Measurements from ENCODE around the gene NEUROG1.
A peak's percentile ranks its signal among the peaks of the same experiment; 100 is the strongest.

NEUROG1 gene

DNA sequence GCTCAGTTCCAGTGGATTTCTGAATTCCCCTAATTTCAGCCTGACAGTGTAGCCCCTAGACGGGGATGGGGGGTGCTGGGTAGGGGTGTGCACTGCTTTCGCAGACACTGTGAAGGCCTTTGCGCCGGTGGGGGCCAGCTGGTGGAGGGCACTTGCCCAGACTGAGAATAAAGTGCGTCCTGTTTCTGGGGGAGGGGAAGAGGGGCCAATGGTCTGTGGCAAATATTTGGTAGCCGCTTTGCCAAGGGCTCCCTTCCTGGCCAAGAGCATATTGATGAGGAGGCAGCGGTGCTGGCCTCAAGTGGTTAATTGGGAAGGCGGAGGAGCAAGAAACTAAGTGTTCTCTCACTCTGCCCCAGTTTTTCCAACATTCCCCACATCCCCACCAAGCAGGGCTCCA is 41.7 kb upstream of the NEUROG1 start:
- no peak overlapping the region for H3K4me3 ChIP-seq (ENCODE audit: low read depth, low read length)
- TF ChIP-seq, protein P1, sequence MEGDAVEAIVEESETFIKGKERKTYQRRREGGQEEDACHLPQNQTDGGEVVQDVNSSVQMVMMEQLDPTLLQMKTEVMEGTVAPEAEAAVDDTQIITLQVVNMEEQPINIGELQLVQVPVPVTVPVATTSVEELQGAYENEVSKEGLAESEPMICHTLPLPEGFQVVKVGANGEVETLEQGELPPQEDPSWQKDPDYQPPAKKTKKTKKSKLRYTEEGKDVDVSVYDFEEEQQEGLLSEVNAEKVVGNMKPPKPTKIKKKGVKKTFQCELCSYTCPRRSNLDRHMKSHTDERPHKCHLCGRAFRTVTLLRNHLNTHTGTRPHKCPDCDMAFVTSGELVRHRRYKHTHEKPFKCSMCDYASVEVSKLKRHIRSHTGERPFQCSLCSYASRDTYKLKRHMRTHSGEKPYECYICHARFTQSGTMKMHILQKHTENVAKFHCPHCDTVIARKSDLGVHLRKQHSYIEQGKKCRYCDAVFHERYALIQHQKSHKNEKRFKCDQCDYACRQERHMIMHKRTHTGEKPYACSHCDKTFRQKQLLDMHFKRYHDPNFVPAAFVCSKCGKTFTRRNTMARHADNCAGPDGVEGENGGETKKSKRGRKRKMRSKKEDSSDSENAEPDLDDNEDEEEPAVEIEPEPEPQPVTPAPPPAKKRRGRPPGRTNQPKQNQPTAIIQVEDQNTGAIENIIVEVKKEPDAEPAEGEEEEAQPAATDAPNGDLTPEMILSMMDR (IDR thresholded peaks at IDR 0.05; ENCODE audit: borderline replicate concordance, insufficient read depth, low read depth, low read length): no peak

DNA sequence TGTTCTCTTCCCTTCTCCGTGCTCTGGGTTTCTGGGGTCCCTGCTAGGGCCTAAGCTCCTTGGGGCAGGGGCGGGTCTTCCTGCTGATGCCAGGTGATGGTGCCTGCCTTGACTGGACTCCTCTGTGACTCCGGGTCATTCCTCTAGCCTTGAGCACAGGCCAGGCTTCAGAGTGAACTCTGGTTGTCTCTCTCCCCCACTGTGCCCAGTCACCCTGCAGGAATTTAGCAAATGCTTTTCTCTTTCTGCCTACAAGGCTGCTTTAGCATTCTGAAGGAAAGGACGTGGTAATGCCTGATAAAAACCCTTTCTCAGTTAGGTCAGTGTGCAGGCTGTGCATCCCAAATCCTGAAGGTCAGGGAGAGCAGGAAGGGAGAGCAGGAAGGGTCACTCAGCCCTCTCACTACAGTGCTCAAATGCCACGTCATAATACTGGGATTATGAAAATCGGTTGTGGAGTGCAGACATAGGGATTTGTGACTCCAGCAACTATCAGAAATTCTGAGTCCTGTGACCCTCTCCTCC is 40.4 kb upstream of the NEUROG1 start:
- TF ChIP-seq, protein P1 (IDR thresholded peaks at IDR 0.05; ENCODE audit: borderline replicate concordance, insufficient read depth, low read depth, low read length): no peak
- no peak overlapping the region for H3K4me3 ChIP-seq (ENCODE audit: low read depth, low read length)

DNA sequence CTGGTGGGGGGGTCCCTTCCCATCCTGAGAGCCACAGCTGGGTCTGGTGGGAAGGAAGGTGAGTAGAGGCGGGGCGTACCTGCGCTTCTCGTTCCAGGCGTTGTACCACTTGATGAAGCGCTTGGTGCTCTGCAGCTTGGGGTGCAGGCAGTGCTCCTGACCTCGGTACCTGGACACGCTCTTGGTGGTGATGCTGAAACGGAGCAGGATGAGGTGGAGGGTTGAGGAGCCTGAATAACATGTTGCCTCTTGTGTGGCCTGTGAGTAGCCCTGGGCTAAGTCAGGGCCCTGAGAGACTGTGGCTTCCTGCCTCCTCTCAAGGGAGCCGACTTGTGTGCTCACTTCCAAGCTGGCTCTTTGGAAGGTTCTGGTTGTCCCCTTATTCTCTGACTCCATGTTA is 38.7 kb upstream of the NEUROG1 start:
- TF ChIP-seq, protein P1 (IDR thresholded peaks at IDR 0.05; ENCODE audit: borderline replicate concordance, insufficient read depth, low read depth, low read length): no peak
- no peak overlapping the region for H3K4me3 ChIP-seq (ENCODE audit: low read depth, low read length)

DNA sequence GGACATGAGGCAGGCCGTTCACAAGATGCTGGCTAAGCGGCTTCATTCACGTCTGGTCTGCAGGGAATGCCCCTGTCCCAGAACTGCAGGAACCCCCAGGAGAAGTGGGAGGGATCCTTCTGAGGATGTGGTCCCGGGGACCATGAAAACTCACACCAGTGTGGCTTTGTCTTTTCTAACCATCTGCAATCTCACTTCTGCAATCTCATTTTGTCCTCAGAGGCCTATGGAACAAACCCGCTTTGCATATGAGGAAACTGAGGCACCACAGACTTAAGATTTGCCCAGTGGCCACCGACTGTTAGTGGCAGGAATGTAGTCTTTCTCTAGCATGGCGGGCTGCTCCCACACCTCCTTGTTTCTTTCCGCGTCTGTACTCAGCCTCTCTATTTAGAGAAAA is 36.1 kb upstream of the NEUROG1 start:
- TF ChIP-seq, protein P1 (IDR thresholded peaks at IDR 0.05; ENCODE audit: borderline replicate concordance, insufficient read depth, low read depth, low read length): no peak
- no peak overlapping the region for H3K4me3 ChIP-seq (ENCODE audit: low read depth, low read length)

DNA sequence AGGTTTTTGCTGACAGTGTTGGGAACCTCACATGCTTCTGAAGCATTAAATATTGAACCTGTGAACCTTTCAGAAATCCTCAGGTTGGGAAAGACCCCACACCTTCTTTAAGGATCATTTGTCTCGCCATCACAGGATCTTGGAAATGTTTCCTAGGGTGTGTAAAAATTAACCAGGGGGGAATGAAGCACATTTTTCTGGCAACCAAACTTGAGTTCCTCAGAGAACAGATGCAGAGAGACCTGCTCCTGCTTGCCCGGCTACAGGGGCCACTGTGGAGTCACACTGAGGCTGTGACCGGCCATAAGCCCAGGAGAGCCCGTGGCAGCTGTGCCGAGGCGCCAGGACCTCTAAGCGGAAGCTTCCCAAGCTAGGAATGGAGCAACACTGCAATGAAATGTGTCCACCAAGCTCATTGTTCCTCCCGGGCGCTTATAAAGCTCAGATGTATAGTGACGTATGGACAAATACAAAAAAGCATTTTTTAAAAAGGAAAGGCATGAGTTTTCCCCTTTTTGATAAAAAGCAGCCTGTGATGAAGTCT is 35.4 kb upstream of the NEUROG1 start:
- TF ChIP-seq, protein P1 (IDR thresholded peaks at IDR 0.05; ENCODE audit: borderline replicate concordance, insufficient read depth, low read depth, low read length): no peak
- no peak overlapping the region for H3K4me3 ChIP-seq (ENCODE audit: low read depth, low read length)

DNA sequence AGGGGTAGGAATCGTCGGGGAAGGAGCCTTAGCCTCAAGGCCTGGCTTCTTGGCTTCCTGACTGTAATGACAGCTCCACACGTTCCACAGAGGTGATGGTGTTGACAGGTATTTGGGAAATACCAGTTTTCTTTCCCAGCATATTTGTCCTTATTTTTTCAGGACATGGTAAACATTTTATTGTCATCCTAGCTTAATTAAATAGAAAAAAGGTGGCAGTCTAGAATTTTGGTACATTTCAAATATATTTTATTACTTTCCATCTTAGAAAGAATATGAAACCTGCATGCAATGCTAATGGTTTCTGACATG is 34.6 kb upstream of the NEUROG1 start:
- no peak overlapping the region for H3K4me3 ChIP-seq (ENCODE audit: low read depth, low read length)
- TF ChIP-seq, protein P1 (IDR thresholded peaks at IDR 0.05; ENCODE audit: borderline replicate concordance, insufficient read depth, low read depth, low read length): no peak

DNA sequence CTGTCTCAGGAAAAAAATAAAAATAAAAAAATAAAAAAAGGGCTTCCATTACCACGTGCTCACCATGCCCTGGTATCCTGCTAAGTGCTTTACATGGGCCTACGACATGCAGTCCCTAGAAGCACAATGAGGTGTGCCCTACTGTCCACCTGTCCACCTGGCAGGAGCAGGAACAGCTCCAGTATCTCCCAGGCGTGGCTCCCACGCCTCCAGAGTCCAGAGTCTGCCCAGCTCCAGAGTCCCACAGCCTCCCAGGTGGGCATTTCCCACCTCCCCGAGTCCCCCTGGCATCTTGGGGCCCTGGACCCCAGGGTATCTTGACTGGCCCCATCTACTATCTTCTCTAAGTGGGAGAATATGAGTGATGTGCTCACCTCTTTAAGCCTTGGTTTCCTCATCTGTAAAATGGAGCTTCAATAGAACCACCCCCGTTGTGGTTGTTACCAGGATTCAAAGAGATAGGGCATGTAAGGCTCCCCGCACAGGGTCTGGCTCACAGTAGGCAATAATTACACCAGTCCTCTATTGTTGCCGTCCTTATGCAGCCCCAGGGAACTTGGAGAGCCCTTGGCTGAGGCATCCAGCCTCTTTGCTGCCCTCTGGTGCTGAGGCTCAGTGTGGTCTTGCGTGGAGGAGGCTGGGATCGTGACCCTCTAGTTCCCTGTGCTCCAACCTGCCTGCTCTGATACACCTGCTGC is 34.1 kb upstream of the NEUROG1 start:
- no peak overlapping the region for H3K4me3 ChIP-seq (ENCODE audit: low read depth, low read length)
- TF ChIP-seq, protein P1 (IDR thresholded peaks at IDR 0.05; ENCODE audit: borderline replicate concordance, insufficient read depth, low read depth, low read length): peak; percentile 63
